Raji (cell line): ENCODE results near the gene OR6C76.

Experiments
- POLR2A ChIP-seq: IDR thresholded peaks from 2 replicates; pipeline ENCODE4 v1.6.1; 2011; ENCODE audit warnings: low read depth, low read length, control low read depth; ENCODE audit not compliant: insufficient read depth

Gene OR6C76

GRCh38 chr12:55470088-55470829 lies 44.2 kb downstream of the OR6C76 start, which contains the start of gene OR6C70:
Gene OR6C70, minus strand, starts transcription at chr12:55470138. Its CDS starts 0 bp downstream, at chr12:55470138.
- no peak for TF ChIP-seq POLR2A

- TF ChIP-seq POLR2A: no peak
Observed at GRCh38 chr12:55472264-55472663, 46.2 kb downstream of the OR6C76 start.
